GM18507 (cell line): Measurements from ENCODE around the gene CYB5RL.
"Not testable (repeated sequence)": the region's sequence is repeated elsewhere in the genome, so short reads cannot be mapped to it uniquely, and the experiment has no call there.

Source experiments
- DNase-seq: peaks from one replicate; pipeline ENCODE4 v3.0.0; 2011; ENCODE audit warnings: low read depth; ENCODE audit not compliant: insufficient read length; ENCODE audit errors: extremely low spot score
- FAIRE-seq: peaks from 2 replicates; lab custom pipeline; 2011; peaks lifted over from hg19 to GRCh38; lab: Jason Lieb, UNC

Gene CYB5RL, protein sequence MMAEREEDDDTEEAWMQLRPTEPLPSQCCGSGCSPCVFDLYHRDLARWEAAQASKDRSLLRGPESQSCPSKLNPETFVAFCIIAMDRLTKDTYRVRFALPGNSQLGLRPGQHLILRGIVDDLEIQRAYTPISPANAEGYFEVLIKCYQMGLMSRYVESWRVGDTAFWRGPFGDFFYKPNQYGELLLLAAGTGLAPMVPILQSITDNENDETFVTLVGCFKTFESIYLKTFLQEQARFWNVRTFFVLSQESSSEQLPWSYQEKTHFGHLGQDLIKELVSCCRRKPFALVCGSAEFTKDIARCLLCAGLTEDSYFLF

DNA sequence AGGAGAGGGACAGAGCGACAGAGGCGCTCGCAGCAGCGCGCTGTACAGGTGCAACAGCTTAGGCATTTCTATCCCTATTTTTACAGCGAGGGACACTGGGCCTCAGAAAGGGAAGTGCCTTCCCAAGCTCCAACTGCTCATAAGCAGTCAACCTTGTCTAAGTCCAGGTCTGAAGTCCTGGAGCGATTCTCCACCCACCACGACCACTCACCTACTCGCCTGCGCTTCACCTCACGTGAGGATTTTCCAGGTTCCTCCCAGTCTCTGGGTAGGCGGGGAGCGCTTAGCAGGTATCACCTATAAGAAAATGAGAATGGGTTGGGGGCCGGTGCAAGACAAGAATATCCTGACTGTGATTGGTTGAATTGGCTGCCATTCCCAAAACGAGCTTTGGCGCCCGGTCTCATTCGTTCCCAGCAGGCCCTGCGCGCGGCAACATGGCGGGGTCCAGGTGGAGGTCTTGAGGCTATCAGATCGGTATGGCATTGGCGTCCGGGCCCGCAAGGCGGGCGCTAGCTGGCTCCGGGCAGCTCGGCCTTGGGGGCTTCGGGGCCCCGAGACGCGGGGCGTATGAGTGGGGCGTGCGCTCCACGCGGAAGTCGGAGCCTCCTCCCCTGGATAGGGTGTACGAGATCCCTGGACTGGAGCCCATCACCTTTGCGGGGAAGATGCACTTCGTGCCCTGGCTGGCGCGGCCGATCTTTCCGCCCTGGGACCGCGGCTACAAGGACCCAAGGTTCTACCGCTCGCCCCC lies at the start of gene CYB5RL, which contains the start of gene MRPL37:
CYB5RL (minus strand) TSS at position 266 of the 754 bp plus-strand sequence. CDS start 4,414 bp downstream, outside the sequence.
MRPL37 (plus strand) TSS at position 403 of the 754 bp plus-strand sequence; CDS start at position 480, 77 bp downstream.
- DNase-seq (peak; percentile 94), FAIRE-seq (peak; percentile 97)

DNA sequence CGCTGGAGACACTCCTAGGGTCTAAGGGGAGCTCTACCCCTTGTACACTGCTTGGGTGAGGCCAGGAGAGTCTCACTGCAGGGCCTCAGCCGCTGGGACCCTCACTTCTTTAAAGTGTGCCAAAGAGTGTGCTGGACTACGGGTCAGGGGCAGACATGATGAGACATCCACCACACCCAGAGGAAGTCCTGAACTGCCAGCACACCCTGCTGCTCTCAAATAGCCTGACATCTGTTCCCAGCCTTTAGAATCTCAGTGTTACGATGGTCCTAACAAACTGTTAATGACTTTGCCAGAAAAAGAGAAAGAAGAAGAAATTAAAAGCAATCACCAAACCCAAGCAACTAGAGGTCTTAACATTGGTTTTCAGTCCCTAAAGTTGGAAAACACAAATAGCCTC lies 49.1 kb upstream of the CYB5RL start:
- DNase-seq (no peak), FAIRE-seq (no peak)

DNA sequence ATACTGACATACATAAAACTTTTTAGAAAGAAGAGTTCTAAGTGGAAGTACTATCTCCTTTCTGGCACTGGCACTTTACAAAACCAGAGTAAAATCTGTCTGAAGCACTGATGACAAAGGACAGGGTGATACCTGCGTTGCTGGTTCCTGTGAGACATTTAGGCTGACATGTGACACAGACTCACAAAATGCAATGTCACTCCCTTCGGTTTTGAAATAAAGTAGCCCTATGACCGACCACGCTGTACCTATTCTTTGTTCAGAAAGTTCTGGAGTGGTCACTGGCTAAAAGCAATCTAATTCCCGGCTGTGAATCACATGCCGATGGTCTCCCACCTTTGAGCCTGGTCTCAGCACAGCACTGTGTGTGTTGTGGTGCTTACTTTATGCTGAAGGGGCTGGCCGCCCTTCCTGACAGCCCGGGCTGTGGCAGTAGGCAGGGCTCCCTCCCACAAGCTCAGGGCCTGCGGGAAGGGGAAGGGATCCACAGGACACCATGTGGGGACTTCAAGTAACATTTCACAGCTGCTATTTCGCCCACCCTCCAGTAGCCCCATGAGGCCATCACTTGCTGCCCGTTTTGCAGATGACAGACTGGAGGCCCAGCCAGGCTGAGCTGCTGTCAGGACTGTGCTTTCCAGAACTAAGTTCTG lies 48.2 kb upstream of the CYB5RL start:
- FAIRE-seq (no peak), DNase-seq (no peak)

DNA sequence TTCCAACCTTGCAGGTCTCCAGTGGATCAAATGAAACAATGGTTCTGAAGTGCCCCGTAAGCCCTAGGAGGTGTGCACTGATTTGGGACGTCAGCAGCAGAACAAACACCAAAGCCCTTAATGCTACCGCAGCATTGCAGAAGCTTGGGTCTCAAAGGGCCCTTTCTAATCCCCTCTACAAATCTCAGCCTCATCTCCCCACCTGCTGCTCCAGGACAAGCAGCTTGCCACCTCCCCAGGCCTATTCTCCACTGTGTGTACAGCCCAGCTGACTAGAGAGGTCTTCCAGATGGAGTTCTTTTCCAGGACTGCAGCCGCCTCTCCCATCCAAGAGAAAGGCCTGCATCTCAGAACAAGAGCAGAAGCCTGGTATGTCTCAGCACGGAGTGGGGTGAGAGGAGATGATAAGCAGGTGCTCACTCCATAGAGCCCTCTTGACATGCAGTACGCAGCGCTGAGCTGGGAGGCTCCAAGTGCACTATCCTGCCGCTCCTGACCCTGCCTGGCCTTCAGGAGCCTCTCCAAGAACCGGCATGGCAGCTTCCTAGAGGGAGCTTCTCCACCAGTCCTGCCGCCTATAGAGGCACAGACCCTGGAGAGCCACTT lies 46.4 kb upstream of the CYB5RL start:
- FAIRE-seq = no peak
- no peak for DNase-seq

DNA sequence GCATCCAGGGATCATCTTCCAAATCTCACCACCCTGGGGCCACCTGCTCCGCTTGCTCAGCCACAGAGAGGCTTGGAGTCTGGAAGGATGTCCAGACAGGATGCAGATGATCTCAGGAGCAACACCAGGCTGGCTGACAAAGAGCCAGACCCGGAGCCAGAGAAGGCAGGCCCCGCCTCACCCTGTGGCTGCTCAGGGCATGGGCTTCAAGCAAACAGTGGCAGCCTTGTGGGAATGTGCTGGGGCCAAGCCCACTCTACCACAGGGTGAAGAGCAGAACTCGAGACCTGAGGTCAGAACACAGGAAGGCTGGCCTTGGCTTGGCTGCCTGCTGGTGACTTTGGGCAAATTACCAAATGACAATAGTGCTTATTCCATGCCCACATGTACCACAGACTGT lies 45.7 kb upstream of the CYB5RL start:
- DNase-seq (no peak), FAIRE-seq (no peak)

GRCh38 chr1:54244655-54245054 lies 44.8 kb upstream of the CYB5RL start:
- FAIRE-seq = no peak
- DNase-seq = no peak

DNA sequence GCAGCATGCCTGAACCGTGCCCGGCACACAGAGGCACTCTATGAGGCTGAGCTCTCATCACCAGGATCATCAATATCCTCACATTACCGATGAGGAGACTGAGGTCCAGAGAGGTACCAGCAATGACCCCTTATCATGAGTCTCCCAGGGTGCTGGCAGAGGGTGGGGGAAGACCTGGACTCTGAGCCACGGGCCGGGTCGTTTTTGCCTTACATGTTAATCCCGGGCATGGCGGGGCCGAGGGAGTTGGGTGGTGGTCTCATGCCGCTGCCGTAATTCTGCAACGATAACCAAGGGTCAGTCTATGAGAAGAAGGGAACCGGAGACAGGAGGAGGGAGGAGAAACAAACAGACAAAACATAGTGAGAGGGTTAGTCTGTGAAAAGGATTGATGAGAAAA lies 43.2 kb upstream of the CYB5RL start:
- DNase-seq (no peak), FAIRE-seq (no peak)

DNA sequence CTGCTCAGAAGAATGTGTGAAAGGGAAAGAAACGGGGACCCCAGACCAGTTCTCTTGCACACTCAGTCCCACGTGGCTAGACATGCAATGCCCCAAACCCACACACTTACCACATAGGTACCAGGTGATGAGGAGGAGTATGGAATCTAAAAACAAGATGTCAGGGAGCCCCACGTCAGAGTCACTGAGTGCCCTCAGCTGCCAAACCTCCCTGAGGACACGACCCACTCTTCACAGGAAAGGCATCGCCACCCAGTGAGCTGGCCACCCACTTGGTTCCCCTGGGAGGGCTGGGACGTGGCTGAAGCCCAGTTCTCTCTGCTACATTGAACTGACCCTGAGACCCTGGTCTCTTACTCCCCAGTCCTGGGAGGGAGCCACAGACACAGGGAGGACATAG lies 41.5 kb upstream of the CYB5RL start:
- DNase-seq = no peak
- no peak for FAIRE-seq

- DNase-seq (no peak), FAIRE-seq (no peak)
Observed at GRCh38 chr1:54240741-54241335, 41.0 kb upstream of the CYB5RL start.

DNA sequence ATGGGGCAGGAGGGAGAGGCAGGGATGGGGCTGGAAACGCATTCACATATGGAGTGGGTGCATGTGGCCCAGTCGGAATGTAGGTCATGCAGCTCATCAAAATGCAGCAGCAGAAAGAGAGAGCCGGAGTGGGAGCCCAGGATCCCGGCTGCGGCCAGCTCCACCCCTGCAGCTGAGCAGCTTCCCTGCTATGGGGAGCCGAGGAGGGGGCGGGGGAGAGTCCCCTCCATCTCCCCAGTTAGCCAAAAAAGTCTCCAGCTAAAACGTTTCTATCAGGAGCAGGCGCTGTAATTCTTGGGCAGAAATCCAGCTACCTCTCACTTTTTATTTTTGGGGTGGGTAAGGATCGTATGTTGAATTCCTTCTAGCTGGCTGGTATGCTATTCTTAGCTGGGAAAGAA lies 39.8 kb upstream of the CYB5RL start:
- DNase-seq (no peak), FAIRE-seq (no peak)

- FAIRE-seq (no peak), DNase-seq (no peak)
Observed at GRCh38 chr1:54239035-54239383, 39.2 kb upstream of the CYB5RL start.

- no peak for DNase-seq
Observed at GRCh38 chr1:54238353-54239034, 38.7 kb upstream of the CYB5RL start.

GRCh38 chr1:54237586-54237985 lies 37.8 kb upstream of the CYB5RL start:
- DNase-seq (no peak), FAIRE-seq (no peak)

More at GRCh38 chr1:54238353-54239034, 38.7 kb upstream of the CYB5RL start:
- no peak for FAIRE-seq

DNA sequence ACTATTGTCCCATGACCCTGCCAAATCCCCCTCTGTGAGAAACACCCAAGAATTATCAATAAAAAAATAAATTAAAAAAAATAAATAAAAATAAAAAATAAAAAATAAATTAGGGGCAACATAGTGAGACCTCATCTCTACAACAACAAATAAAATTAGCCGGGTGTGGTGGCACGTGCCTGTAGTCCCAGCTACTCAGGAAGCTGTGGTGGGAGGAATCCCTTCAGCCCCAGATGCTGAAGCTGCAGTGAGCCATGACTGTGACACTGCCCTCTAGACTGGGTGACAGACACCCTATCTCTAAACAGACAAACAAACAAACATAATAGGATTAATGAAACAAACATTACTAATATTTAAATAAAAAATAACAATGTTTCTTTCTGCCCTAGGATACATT lies 34.5 kb upstream of the CYB5RL start:
- FAIRE-seq = no peak
- DNase-seq = no peak

GRCh38 chr1:54233196-54233595 lies 33.4 kb upstream of the CYB5RL start:
- FAIRE-seq, DNase-seq: not testable (repeated sequence)

DNA sequence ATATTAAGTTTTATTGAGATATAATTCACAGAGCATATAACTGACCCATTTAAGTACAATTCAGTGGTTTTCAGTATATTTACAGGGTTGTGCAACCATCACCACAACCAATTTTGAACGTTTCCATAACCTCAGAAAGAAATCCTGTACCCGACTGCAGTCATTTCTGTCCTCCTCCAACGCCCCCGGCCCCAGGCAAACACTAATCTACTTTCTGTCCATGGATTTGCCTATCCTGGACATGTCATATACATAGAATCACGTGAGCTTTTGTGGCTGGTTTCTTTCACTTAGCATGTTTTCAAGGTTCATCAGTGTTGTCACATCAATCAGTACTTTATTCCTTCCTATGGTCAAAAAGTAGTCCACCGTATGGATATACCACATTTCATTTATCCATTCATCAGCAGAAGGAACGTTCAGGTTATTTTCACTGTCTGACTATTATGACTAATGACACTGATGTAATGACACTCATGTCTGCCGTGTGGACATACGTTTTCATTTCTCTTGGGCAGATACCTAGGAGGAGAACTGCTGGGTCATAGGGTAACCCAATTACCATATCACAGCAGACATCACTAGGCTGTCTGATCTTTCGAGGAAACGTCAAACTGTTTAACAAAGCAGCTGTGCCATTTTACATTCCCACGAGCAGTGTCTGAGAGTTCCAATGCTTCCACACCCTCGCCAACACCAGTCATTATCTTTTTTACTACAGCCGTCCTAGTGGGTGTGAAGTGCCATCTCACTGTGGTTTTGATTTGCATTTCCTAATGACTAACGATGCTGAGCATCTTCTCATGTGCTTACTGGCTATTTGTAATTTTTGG lies 30.9 kb upstream of the CYB5RL start:
- FAIRE-seq (peak; percentile 78), DNase-seq (no peak)

GRCh38 chr1:54229281-54229891 lies 29.6 kb upstream of the CYB5RL start:
- no peak for FAIRE-seq
- DNase-seq = no peak

DNA sequence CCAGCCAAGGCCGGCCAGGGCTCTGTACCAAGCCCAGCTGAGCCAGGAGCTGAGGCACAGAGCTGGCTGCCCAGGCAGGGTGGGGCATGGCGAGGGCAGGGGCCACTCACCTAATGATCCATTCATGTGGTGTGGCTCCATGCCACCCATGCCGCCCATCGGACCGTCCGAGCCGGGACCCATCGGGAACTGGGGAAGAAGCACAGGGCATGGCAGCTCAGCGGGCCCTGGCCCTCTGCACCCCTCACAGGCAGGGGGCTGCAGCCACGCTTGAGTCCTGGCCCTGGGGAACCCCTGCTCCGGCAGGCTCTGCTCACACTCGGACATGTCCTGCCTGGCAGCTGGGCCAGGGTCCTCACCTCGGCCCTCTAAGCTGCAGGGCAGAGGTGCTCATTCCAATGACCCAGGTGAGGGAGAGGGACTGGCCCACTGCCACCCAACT lies 28.8 kb upstream of the CYB5RL start:
- no peak for FAIRE-seq
- DNase-seq = no peak
